Measurements from ENCODE around the gene SEMA5B. TPM values are rescaled to one million over a fixed set of nuclear protein-coding genes. Genes with fewer than 3 reads are reported as not detected.

Gene SEMA5B
- total RNA-seq, 1 experiment from 2014 or later = 9.4 TPM

GRCh38 chr3:122892118-122892960 is 135.2 kb downstream of the SEMA5B start:
- Histone ChIP-seq H2AK5ac (ENCODE audit: insufficient read length, low read length) (no peak overlapping the region), H3K18ac (ENCODE audit: insufficient read length, low read depth, low read length) (no peak overlapping the region), H3K27me3 (ENCODE audit: insufficient read depth, low read length) (no peaks in the 10 kb centered on the region), H3T11ph (ENCODE audit: low read length) (no peak overlapping the region), H3K14ac (ENCODE audit: insufficient read depth, low read length) (no peak overlapping the region), H3K4ac (ENCODE audit: low read depth, low read length) (no peak overlapping the region), H3K27ac (ENCODE audit: insufficient read length, low read depth, low read length) (no peak overlapping the region), H2BK15ac (ENCODE audit: low read depth, low read length) (no peak overlapping the region), H4K91ac (ENCODE audit: insufficient read length, low read depth, low read length) (no peak overlapping the region), H2BK12ac (ENCODE audit: insufficient read length, low read depth, low read length) (no peak overlapping the region), H2BK120ac (ENCODE audit: low read depth, low read length, poor library complexity, severe bottlenecking) (no peak overlapping the region), H3K9me3 (ENCODE audit: control insufficient read depth, low read depth, low read length) (no peaks in the 10 kb centered on the region), H3K4me1 (ENCODE audit: insufficient read depth, low read length) (peaks cover 10% of the 10 kb centered on the region; the same call in 1 of the 2 replicates), H3K23me2 (ENCODE audit: insufficient read length, low read depth, low read length, poor library complexity, severe bottlenecking) (no peaks in the 10 kb centered on the region), H3K56ac (ENCODE audit: insufficient read length, low read depth, low read length) (no peak overlapping the region), H4K8ac (replicated peaks; ENCODE audit: insufficient read length, low read depth, low read length) (no peak overlapping the region), H4K20me1 (ENCODE audit: control insufficient read depth, insufficient read depth, insufficient read length) (no peaks in the 10 kb centered on the region), H2BK5ac (ENCODE audit: insufficient read length, low read length) (no peak overlapping the region), H3K79me1 (ENCODE audit: insufficient read depth, low read depth, low read length, poor library complexity, severe bottlenecking) (no peaks in the 10 kb centered on the region), H2AFZ (ENCODE audit: low read length) (no peak overlapping the region), H2BK20ac (ENCODE audit: low read depth, low read length, poor library complexity, severe bottlenecking) (no peak overlapping the region), H3K79me2 (ENCODE audit: insufficient read depth, low read length) (no peaks in the 10 kb centered on the region), H3K23ac (ENCODE audit: insufficient read length, low read depth, low read length) (no peak overlapping the region), H3K9ac (ENCODE audit: extremely low read depth, insufficient read length, low read length) (no peak overlapping the region), H3K4me2 (ENCODE audit: insufficient read depth, insufficient read length, low read length) (no peak overlapping the region), H4K5ac (ENCODE audit: insufficient read length, low read depth, low read length) (no peak overlapping the region)
- no peak for DNase-seq
- Mint-ChIP-seq H3K36me3 (ENCODE audit: insufficient read depth in 1 of 3, low read depth in 3 of 3) (peaks cover 0 to 7% (median 0%) of the 10 kb centered on the region in 3 experiments; a peak in 4 of 7 replicates), H3K27me3 (ENCODE audit: low read depth) (peaks cover 3% of the 10 kb centered on the region), H3K4me1 (peaks cover 41 to 42% of the 10 kb centered on the region in 2 experiments), H3K27ac (no peak overlapping the region), H3K9me3 (peaks cover 0 to 3% of the 10 kb centered on the region in 2 experiments; a peak in 2 of 5 replicates), H3K4me3 (no peak overlapping the region)
- TF ChIP-seq CTCF (conservative IDR thresholded peaks at IDR 0.05) = no peak
- no CpG with 5 or more reads among the region's 21 CpGs for WGBS (ENCODE audit: extremely low coverage, insufficient read length, low lambda C conversion rate)

All from H9 (cell line).